ENCODE data around the gene NT5C3B. TPM values are rescaled to one million over a fixed set of nuclear protein-coding genes. Genes with fewer than 3 reads are reported as not detected.

NT5C3B gene
- total RNA-seq, 1 donor from 2014 or later = 18.3 TPM

- TF ChIP-seq CTCF (IDR thresholded peaks at IDR 0.05; ENCODE audit: borderline replicate concordance) = no peak
- Histone ChIP-seq H3K36me3 (no peaks in the 10 kb centered on the region), H3K4me3 (no peak overlapping the region), H3K9me3 (replicated peaks) (no peaks in the 10 kb centered on the region), H3K4me1 (peaks cover under 1% of the 10 kb centered on the region), H3K27ac (replicated peaks) (no peak overlapping the region), H3K27me3 (ENCODE audit: low read depth) (peaks cover 3% of the 10 kb centered on the region)
- no peak for DNase-seq
- intact Hi-C loops (cut with micrococcal nuclease) = no loop called here
Observed at GRCh38 chr17:41818024-41818423, 18.0 kb downstream of the NT5C3B start.

DNA sequence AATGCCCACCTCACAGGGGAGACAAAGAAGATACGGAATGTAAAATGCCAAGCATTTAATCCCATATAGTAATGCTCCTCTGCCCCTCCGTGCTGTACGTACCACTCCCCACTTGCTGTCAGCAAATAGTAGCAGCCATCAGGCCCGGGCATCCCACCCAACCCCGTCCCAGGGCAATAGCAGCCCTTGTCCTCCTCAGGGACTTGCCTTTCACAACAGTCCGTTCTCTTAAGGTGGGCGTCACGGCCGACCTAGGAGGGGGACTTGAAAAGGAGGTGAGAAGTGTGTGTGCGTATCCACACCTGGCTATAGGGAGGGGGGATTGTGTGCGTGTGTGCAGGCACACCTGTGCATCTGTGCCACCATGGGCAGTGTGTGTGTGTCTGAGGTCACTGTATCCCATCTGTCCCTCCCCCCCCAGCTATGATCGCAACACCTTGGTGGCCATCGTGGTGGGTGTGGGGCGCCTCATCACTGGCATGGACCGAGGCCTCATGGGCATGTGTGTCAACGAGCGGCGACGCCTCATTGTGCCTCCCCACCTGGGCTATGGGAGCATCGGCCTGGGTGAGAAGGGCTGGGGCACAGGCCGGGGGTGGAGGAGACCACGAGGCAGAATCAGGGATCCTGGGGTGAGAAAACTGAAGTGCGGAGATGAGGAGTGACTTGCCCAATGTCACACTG, 19.3 kb downstream of the NT5C3B start:
- no peaks in the 10 kb centered on the region for H3K36me3 ChIP-seq
- H3K4me3 ChIP-seq = no peak overlapping the region
- H3K27ac ChIP-seq (replicated peaks) = no peak overlapping the region
- peaks cover 13% of the 10 kb centered on the region for H3K4me1 ChIP-seq
- TF ChIP-seq CTCF (IDR thresholded peaks at IDR 0.05; ENCODE audit: borderline replicate concordance) = no peak
- no peaks in the 10 kb centered on the region for H3K9me3 ChIP-seq (replicated peaks)
- peaks cover 7% of the 10 kb centered on the region for H3K27me3 ChIP-seq (ENCODE audit: low read depth)
- no peak for DNase-seq
- intact Hi-C loops (cut with micrococcal nuclease) = no loop called here

DNA sequence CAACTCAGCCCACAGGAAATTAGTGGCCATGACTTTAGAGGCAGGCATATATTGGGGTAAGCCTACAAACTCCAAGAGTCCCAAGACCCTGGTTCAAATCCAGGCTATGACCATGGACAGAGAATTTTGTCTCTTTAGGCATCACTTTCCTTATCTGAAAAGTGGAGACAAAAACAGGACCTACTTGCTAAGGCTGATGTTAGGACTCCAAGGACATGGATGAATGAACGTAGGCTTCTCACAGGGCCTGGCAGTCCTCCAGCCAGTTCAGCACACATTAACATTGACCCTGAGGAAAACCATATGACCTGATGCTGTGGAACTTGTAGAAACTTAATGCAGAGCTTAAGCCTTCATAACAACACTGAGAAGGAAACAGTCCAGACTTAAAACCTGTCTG, 21.8 kb downstream of the NT5C3B start:
- Histone ChIP-seq H3K27me3 (ENCODE audit: low read depth) (peaks cover 4% of the 10 kb centered on the region), H3K9me3 (replicated peaks) (no peaks in the 10 kb centered on the region), H3K4me3 (no peak overlapping the region), H3K4me1 (peaks cover 39% of the 10 kb centered on the region), H3K27ac (replicated peaks) (no peak overlapping the region), H3K36me3 (no peaks in the 10 kb centered on the region)
- intact Hi-C loops (cut with micrococcal nuclease) = no loop called here
- no peak for DNase-seq
- TF ChIP-seq CTCF (IDR thresholded peaks at IDR 0.05; ENCODE audit: borderline replicate concordance) = no peak

DNA sequence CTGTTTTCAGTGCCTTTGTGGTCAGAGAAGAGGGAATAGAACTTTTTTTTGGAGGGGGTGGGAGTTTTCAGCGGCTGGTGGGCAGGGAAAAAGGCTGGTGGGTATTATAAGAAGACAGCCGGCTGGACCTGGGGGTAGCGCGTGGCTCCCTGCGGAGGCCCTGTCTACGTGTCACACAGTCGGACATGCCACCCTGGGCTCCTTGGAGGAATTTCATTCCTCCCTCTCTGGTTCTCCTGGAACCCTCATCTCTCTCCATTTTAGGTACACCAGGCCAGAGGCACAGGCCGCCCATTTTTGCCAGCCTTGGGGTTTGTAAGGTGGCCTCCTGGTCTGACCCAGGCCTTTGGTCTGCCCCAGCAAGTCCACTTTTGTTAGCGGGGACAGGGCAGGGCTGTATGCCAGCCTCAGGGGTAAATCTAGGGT, 22.3 kb downstream of the NT5C3B start:
- no peaks in the 10 kb centered on the region for H3K9me3 ChIP-seq (replicated peaks)
- H3K36me3 ChIP-seq = no peaks in the 10 kb centered on the region
- intact Hi-C loops (cut with micrococcal nuclease) = no loop called here
- no peak overlapping the region for H3K27ac ChIP-seq (replicated peaks)
- H3K27me3 ChIP-seq (ENCODE audit: low read depth) = peaks cover 4% of the 10 kb centered on the region
- DNase-seq = no peak
- H3K4me1 ChIP-seq = peaks cover 39% of the 10 kb centered on the region
- peak overlapping the region; percentile 89 for H3K4me3 ChIP-seq
- no peak for TF ChIP-seq CTCF (IDR thresholded peaks at IDR 0.05; ENCODE audit: borderline replicate concordance)

GRCh38 chr17:41813152-41813680, 22.8 kb downstream of the NT5C3B start:
- peaks cover 4% of the 10 kb centered on the region for H3K27me3 ChIP-seq (ENCODE audit: low read depth)
- peak overlapping the region; percentile 89 for H3K4me3 ChIP-seq
- intact Hi-C loops (cut with micrococcal nuclease) = no loop called here
- H3K27ac ChIP-seq (replicated peaks) = peak overlapping the region; percentile 76
- peaks cover 39% of the 10 kb centered on the region for H3K4me1 ChIP-seq
- no peak for DNase-seq
- H3K36me3 ChIP-seq = no peaks in the 10 kb centered on the region
- TF ChIP-seq CTCF (IDR thresholded peaks at IDR 0.05; ENCODE audit: borderline replicate concordance) = no peak
- H3K9me3 ChIP-seq (replicated peaks) = no peaks in the 10 kb centered on the region
